Inflammatory macrophage treated with lipopolysaccharide for 1 hour (primary cell): ENCODE results near the gene PPAT.

Source experiments
- DNase-seq, 2 donors: peaks; one replicate each; pipeline ENCODE4 v3.0.0-alpha.2; 2020 to 2022

PPAT gene

DNA sequence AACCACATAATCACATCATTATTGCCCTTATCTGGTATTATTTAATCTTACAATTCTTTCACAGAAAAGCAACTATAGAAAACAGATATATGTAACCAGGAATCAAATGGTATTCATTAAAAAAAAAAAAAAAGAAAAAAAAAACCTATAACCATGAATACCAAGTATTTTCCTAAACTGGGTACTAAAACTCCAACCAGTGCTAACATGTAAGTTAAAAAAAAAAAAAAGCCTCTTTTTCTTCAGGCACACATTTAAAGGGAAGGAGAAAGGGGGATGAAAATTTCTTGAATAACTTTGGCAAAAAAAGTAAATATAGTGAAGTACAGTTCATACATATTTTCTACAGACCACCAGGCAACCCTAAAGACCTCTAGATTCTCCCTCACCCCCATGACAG lies 2.1 kb downstream of the PPAT start:
- DNase-seq = no peak

DNA sequence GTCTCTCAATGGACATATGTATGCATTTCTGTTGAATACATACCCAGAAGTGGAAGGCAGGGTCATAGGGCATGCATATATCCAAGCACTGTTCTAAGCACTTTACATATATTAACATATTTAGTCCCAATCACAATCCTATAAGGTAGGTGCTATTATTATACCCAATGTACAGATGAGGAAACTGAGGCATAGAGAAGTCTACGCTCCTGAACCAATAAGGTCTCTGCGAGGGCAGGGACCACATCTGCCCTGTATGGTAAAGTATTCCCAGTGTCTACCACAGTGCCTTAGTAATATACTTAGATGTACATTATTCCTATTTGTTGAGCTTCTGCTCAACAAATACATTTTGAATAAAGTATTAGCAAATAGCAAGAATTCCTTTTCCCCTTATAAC lies 5.2 kb downstream of the PPAT start:
- DNase-seq = no peak

DNA sequence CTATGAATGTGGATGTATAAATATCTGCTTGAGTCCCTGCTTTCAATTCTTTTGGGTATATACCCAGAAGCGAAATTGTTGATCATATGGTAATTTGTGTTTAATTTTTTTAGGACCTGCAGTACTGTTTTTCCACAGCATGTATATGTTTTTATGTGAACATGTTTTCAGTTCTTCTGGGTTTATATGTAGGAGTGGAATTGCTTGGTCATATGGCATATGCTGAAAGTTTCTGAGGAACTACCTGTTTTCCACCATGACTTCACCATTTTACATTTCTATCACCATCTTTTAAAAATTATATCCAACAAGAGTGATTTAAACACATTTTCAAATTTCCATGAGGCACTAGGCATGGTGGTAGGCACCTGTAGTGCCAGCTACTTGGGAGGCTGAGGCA lies 8.2 kb downstream of the PPAT start:
- DNase-seq = no peak

DNA sequence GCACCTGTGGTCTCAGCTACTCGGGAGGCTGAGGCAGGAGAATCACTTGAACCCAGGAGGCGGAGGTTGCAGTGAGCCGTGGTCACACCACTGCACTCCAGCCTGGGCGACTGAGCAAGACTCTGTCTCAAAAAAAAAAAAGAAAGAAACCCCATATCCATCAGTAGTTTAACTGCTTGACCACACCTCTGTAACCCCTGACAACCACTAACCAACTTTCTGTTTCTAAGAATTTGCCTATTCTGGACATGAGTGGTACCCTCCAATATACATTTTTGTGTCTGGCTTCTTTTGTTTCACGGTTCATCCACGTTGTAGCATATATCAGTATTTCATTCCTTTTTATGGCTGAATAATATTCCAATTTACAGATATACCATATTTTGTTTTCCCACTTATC lies 9.1 kb downstream of the PPAT start:
- DNase-seq = no peak

DNA sequence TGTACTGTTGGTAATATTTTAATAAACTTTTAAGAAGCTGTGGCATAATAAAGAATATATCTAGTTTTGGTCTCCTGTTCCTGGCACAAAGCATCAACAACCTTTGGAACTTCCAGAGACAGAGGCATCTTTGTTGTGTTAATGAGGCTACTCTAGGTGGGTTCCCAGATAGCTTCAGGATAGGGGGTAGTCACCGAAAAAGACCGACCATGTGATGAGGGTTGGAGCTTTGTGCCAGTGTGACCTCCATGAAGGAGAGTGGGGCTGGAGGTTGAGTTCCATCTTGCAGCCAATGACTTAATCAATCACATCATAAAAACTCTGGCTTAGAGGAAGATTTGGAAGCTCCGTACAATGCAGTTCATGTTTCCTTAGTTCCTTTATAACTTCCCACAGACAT lies 9.9 kb downstream of the PPAT start:
- no peak for DNase-seq

DNA sequence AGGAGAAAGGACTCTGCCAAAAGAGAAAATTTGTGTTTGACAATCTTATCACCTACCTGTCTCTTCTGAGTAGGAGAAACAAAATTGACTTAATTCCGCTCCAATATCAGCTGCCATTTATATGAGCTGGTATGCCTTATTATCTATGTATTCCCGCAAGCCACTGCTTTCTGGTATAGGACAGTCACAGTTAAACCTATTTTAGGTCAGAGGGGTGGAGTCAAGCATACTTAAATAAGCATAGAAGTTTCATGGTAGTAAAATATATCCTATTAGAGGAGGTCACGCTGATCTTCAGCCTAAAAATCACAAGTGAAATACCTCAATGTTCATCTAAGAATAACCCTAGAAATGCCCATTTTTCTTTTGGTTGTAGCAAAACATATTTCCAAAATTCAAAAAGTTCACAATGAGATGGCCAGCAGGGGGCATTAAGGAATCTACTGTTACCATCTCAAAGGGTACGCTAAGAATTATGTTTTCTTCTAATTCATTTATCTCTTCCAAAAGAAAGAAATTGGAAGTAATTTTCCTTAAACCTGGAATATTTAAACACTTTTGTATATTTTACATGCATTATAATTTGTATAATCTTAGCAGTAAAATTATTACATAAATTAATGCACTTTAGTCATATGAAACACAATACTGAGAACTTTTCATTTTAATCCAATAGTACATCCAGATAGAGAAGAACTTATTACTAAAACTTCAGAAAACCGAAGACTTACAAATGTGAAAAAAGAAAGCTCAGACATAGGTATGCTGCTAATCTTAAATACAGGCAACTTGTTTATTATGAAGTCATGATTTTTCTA lies 10.5 kb downstream of the PPAT start:
- peak in 1 of 2 donors; percentile 78 for DNase-seq

DNA sequence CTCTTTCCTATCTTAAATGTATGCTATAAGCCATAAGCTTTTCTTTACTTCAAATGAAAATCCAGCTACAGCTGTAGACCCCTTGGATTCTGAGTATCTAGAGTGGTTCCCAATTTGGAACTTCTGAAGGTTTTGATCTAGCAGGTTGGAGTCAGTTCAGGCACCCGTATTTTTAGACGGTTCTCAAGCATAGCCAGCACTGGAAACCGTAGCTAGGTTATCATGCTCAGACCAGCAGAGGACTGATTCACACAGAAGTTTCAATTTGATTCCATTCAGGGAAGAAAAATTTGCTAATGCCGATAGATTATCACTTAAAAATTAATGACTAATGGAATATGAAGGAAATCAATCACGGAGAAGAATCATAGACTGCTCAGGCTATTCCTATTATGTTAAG lies 11.2 kb downstream of the PPAT start:
- DNase-seq = no peak

DNA sequence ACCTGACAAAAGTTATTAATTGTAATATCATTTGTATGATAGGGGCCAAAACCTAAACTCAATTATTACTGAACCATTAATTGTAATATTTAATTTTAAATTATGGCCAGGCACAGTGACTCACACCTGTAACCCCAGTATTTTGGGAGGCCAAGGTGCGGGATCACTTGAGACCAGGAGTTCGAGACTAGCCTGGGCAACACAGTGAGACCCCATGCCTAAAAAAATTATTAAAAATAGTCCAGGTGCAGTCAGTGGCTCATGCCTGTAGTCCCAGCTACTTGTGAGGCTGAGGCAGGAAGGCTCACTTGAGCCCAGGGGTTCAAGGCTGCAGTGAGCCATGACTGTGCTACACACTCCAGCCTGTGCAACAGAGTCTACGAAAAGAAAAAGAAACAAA lies 18.0 kb downstream of the PPAT start:
- DNase-seq = no peak

DNA sequence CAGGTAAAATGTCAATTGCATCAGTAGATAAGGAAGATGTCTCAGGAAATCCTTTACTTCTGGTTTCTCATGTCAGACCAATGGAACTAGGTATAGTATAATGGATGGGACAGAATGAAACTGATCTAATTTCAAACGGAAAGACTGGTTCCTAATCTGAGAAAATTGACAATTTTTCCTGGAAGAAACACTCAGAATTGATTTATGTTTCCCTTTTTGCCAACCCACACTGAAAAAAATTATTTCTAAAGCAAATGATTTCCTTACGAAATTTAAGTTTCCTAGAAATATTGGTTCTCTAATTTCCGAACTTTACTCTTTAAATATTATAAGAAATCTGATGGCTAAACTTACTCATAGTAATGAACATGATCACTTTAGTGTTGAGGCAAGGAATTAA lies 19.1 kb downstream of the PPAT start:
- peak in 1 of 2 donors; percentile 43 for DNase-seq

DNA sequence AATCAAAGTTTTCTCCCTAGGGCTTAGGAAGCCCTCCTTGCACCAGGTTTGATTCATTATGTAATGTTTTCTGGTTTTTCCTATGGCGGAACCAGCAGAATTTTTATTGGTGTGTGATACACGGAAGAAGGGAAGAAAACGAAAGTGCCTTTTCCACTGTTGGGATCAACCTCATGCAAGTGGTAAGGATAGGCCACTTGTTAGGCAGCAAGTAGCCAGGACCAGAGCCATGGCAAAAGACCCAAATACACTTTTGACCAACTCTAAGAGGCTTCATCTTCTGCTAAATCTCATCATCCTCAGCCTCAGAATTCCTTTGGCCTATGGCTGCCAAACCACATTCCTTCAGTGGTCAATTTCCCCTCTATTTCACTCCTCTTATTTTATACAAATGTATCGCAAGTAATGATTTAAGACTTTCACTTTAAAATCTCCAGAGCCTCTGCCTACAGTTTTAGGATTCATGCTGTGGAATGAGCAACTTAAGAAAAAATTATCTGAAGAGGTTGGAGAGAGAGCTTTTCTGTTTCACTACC lies 21.2 kb downstream of the PPAT start:
- DNase-seq = no peak

DNA sequence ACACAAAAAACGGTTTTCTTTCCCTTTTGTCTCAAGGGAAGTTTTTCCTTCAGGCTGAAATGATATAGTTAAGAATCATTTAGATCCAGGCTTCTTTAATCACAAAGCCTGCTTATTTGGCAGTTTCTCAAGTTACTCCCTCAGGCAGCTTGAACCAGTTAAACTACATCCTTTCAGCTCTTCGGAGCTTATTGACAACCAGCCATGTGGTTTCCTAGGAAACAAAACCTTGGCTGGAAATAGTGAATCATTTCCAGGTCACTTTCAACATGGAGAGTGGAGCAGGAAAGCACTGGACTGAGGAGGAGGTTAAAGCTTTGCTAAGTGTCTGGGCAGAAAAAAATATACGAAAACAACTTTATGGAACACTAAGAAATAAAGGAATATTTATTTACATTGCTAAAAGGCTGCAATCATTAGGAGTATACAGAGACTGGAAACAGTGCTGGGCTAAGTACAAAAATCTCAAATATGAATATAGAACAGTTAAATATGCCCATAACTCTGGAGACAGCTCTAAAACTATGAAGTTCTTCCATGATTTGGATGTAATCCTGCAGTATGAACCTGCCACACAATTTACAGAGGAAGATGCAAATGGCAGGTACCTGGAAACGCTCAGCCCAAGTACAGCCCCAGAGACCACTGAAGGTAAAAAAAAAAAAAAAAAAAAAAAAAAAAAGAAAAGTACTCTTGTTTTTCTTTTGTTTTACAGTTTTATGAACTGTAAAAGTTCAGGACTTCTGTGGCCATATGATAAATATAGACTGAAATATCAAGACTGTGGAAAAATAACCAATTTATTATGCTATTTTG lies 25.0 kb downstream of the PPAT start:
- DNase-seq = no peak

DNA sequence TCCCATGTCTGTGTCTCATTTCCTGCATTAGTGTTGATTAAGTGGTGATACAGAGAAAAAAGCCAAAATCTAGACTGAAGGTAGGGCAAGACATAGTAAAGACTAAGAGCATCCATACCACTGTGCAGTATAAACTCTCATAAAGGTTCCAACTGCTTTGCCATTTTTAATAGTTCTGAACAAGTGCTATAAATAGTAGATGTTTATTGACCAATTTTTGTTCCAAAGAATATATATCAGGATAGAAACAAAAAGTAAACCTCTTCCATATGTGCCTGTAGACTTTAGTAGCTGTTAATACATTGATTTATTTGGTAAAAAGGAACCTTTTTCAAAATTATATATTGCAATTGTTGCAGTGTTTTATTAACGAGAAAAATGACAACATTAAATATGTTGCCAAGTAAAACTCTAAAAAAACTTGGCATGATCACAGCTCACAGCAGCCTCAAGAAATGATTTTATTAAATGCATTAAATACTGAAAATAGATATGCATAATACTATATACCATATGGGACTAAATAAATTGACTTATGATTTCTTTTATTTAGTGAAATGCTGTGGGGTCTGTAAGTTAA lies 25.8 kb downstream of the PPAT start:
- no peak for DNase-seq

DNA sequence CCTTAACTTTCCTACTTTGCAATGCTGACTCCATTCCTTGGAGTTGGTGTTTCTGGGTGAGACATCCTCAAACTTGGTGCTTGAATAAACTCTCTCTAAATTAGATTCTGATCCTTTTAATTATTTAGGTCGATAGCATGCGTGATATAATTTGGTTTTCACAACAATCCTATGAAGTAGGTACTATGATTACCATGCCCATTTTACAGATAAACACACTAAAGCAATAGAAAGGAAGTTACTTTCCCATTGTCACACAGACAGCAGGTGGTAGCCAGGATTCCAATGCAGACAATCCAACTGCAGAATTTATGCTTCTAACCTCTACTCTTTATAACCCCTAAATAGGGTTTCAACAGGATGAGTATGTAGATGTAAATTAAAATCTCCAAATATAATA lies 26.4 kb downstream of the PPAT start:
- DNase-seq = no peak

DNA sequence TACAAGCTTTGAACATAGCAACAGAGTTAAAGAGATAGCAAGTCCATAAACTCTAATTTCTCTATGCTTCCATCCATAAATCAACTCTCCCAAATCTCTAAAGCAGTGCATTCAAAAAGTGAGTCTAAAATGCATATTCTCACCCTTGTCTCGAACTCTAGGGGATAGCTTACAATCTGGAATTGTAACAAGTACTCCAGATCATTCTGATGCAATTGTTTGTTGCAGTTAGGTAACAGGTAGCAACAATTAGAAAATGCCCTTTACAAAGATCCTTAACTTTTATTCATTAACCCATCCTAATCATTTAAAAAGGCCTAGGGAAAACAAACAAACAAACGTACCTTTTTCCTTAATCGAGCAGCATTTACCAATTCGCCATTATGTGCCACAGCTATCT lies 29.3 kb downstream of the PPAT start:
- DNase-seq = no peak

DNA sequence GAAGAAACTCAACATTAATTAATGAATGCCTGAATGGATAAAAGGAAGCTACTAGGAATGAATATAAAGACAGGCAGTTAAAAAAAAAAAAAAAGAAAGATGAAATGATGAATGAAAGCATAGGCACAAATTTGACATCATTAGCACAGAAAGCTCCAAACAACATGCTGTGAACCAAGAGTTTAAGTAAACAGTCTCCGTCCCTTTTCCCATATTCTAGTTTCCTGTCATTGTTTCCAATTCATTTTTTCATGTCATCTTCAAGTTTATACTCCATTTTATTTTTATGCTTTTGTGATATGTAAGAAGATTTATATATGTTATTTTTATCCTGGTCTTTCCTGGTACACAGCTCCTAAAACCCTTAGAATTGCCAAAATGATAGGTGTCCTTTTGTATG lies 30.4 kb downstream of the PPAT start:
- DNase-seq = no peak

DNA sequence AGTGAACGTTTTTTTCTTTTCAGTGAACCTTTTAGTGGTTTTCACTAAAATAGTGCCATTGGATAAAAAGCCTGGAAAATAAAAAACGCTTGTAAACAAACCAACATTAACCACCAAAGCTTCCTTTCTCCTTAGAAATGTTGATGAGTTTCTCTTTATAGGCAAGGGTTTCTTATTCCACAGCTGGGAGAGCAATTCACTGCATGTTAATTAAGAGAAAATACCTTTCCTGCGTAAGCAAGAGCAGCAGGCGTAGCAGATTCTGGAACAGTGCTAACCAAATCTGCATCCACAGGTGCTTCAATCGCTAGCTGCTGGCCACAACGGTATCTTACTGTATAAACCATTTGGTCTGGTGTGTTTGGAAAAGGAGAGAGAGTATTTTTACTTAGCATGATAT lies 34.9 kb downstream of the PPAT start:
- DNase-seq = no peak

DNA sequence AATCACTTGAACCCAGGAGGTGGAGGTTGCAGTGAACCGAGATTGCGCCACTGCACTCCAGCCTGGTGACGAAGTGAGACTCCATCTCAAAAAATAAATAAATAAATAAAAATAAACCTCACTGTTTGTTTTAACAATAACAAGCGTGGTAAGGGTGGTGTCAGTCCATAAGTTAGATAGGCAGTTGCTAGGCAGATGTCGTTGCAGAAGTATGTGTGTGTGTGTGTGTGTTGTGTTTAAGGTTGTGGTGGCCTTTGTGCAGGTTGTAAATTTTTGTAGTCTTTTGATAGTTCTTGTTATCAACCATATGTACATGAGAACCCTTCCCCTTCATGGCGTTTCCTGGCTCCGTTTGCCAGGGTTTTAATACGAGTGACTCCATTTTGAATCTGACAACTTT lies 44.1 kb downstream of the PPAT start:
- no peak for DNase-seq

DNA sequence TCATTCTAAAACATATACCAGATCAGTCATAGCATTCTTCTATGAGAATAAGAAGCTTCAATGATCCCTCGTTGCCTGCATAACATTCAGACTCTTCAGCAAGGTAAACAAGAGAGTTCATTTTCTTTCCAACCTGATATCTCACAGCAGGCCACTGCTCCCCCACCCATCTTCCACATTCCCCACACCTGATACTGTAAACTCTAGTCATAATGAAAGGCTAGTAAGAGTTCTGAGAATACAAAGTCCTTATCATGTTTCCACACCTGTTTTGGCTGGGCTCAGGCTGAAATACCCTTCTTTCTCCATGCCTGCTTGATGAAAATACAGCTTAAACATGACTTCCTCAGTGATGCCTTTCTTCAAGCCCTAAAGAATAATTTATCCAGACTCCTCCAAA lies 45.9 kb downstream of the PPAT start:
- DNase-seq = no peak

DNA sequence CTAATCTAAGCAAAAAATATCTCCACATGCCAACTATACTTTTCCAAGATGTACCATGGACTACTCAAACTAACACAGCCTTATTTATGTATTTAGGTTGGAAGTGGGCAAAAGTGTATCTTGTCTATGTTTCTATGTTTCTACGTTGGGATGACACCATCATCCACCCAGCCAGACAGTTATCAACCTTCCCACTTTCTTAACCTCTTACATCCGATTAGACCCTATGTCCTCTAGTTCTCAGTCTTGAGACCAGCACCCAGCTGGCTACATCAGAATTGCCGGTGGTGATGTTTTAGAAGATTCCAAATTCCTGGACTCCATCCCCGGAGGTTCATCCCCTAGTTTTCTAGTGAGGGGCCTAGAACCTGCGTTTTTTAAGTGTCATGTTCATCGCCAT lies 47.1 kb downstream of the PPAT start:
- no peak for DNase-seq

DNA sequence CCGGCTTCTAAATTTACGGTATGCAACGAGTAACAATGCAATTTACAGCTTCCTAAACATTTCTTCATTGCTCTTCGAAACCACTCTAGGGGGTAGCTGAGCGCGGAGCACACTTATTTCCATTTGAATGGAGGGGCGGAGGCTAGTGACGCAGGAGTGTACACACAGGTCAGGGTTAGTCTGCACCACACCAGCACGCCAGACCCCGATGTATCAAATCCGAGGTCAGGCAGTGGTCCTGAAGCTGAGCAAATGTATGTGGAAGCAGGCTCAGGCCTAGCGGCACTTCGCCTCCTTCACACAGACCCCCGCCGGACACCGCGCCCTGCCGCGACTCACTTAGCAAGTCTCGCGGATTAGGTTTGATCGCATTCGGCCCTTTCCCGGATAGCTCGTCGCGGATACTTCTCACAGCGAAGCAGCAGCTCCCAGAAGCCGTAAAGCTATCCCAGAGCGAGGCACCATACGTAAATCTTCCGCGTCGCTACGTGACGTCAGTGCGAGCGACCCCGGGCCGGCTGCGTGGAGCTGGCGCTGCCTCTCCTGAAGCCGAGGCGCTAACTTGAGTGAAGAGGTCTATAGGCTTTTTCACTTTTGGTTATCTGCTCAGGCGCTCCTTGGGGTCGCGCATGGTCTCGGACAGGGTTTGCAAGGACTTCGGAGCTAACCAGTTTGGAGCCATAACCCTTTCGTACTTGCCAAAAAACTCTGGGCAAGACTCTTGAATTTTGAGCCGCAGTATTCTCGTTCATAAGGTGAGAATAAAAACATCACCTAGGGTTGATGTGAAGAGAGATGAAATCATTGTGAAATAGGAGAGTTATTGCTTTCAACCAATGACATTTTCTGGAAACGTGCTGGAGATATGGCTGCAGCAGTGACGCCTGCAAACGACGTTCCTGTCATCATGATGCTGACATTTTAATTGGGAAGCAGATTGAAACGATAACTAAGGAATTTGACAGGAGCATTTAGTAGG lies 48.1 kb downstream of the PPAT start, which contains the start of gene AASDH:
TSS of gene AASDH (minus strand) at position 469 of the 979 bp plus-strand sequence. CDS start 3,192 bp downstream, outside the sequence.
- DNase-seq = peak; percentile 85 to 99

DNA sequence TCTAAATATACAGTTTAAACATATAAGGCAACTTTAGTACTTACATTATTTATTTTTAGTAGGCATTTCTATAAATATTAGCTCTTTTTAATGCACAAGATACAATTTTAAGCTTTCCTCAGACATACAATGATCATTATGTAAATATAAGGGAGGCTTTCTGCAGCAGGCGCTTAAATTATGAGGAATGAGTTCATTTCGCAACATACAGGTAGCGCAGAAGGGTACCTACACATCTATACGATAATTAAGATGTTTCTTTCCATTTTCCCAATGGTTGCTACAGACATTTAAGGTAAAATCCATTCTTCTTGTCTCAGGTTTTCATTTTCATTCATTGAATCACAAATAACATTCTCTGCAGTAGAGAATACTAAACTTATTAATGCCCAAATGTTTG lies 49.3 kb downstream of the PPAT start:
- DNase-seq = no peak

DNA sequence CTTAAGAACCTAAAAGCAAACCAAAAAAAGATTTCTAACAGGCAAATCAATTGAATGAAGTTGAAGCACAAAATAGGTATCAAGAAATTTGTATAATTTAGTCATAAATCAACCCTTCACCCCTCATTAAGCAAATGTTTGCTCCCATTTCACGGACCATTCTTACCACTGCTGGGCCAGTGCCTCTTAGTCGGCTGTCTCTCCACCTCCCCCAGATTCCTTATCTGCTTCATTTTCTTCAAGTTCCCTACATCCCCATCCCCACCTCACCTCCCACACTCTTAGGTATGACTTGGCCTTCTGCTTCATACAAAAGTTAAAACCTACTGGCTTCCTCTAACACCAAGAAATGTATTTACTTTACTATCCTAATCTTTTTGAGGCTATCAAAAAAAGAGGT lies 60.0 kb downstream of the PPAT start:
- DNase-seq = no peak
